SK-N-SH (cell line): ENCODE measurements around the gene PLCB1. TPM values are rescaled to one million over a fixed set of nuclear protein-coding genes. Genes with fewer than 3 reads are reported as not detected.

Experiments used
- CTCF ChIA-PET: fragments of 300-600, 350-600 bp; formaldehyde crosslinking; extraction: SDS; loops from one replicate; lab custom pipeline; 2021; lab: Yijun Ruan, JAX
- POLR2A ChIA-PET: fragments of 350-600 bp; sonication (Branson Sonifier 250); formaldehyde crosslinking; extraction: SDS; loops from one replicate; lab custom pipeline; 2020; ENCODE audit warnings: antibody characterized with exemption, inconsistent platforms; lab: Yijun Ruan, JAX
- DNase-seq: peaks from one replicate; pipeline ENCODE4 v3.0.0; 2012
- H2AFZ ChIP-seq: fragments of 200-600 bp; sonication (generic); 2 replicates; pipeline ENCODE4 v1.8.1; 2016; ENCODE audit warnings: antibody characterized with exemption, mild to moderate bottlenecking, low read depth
- H3F3A ChIP-seq: fragments of 200-600 bp; sonication (generic); replicated peaks from 2 replicates; pipeline ENCODE3; 2016; ENCODE audit warnings: antibody characterized with exemption, mild to moderate bottlenecking; ENCODE audit not compliant: insufficient read depth
- H3K27ac ChIP-seq, 2 experiments: fragments of 200-500 bp in 1 of 2; fragments of 200-600 bp in 1 of 2; sonication (Bioruptor generic) in 1 of 2; sonication (generic), shearing (Covaris generic) in 1 of 2; 2 replicates each; pipeline versions ENCODE4 v1.5.1 to v1.6.1; 2014 to 2016; ENCODE audit warnings: low read depth in 2 of 2, inconsistent platforms in 1 of 2, low read length in 1 of 2, mild to moderate bottlenecking in 1 of 2, mixed read lengths in 1 of 2
- H3K27me3 ChIP-seq: fragments of 200-600 bp; sonication (generic), shearing (Covaris generic); 2 replicates; pipeline ENCODE4 v1.6.1; 2016; ENCODE audit warnings: mixed run types; ENCODE audit not compliant: insufficient read depth
- H3K36me3 ChIP-seq, 2 experiments: fragments of 200-500 bp in 1 of 2; fragments of 200-600 bp in 1 of 2; sonication (Bioruptor generic) in 1 of 2; sonication (generic) in 1 of 2; replicated peaks in 1 of 2; 2 replicates each; pipeline versions ENCODE3 to v1.5.1; 2014 to 2016; ENCODE audit warnings: low read length in 1 of 2, mild to moderate bottlenecking in 1 of 2; ENCODE audit not compliant: insufficient read depth in 2 of 2, control insufficient read depth in 1 of 2
- H3K4me1 ChIP-seq, 2 experiments: fragments of 200-500 bp in 1 of 2; fragments of 200-600 bp in 1 of 2; sonication (Bioruptor generic) in 1 of 2; sonication (generic), shearing (Covaris generic) in 1 of 2; 2 replicates each; pipeline versions ENCODE4 v1.5.1 to v1.6.1; 2014 to 2016; ENCODE audit warnings: low read depth in 1 of 2, low read length in 1 of 2, mixed run types in 1 of 2; ENCODE audit not compliant: insufficient read depth in 2 of 2, control insufficient read depth in 1 of 2
- H3K4me2 ChIP-seq: fragments of 200-600 bp; sonication (generic), shearing (Covaris generic); 2 replicates; pipeline ENCODE4 v1.6.1; 2017; ENCODE audit warnings: mixed run types
- H3K4me3 ChIP-seq, 2 experiments: fragments of 200-500 bp in 1 of 2; fragments of 200-600 bp in 1 of 2; sonication (Bioruptor generic) in 1 of 2; sonication (generic), shearing (Covaris generic) in 1 of 2; 2 replicates each; pipeline versions ENCODE4 v1.5.1 to v1.8.1; 2014 to 2016; ENCODE audit warnings: low read depth in 2 of 2, inconsistent platforms in 1 of 2, low read length in 1 of 2, mild to moderate bottlenecking in 1 of 2, mixed read lengths in 1 of 2, moderate library complexity in 1 of 2
- H3K79me2 ChIP-seq: fragments of 200-600 bp; sonication (generic); 2 replicates; pipeline ENCODE4 v1.8.1; 2017; ENCODE audit warnings: mild to moderate bottlenecking; ENCODE audit not compliant: insufficient read depth
- H3K9ac ChIP-seq: fragments of 200-600 bp; sonication (generic); 2 replicates; pipeline ENCODE4 v1.6.1; 2017; ENCODE audit warnings: mixed run types
- H3K9me2 ChIP-seq: fragments of 200-600 bp; sonication (generic); 2 replicates; pipeline ENCODE4 v1.6.1; 2017; ENCODE audit warnings: mixed run types
- H3K9me3 ChIP-seq: fragments of 200-600 bp; sonication (generic); 2 replicates; pipeline ENCODE4 v1.6.1; 2017; ENCODE audit warnings: mixed run types, mild to moderate bottlenecking, moderate library complexity
- H4K20me1 ChIP-seq: fragments of 200-600 bp; sonication (generic); 2 replicates; pipeline ENCODE4 v1.6.1; 2017; ENCODE audit warnings: mild to moderate bottlenecking, mixed run types; ENCODE audit not compliant: insufficient read depth
- CHD2 ChIP-seq: fragments of 150-350 bp; IDR thresholded peaks from 2 replicates; pipeline ENCODE4 v1.6.1; 2018; ENCODE audit warnings: low read length; ENCODE audit not compliant: partially characterized antibody
- EZH2phosphoT487 ChIP-seq: fragments of 200-600 bp; sonication (generic); IDR thresholded peaks from 2 replicates; pipeline ENCODE4 v1.6.1; 2017; ENCODE audit warnings: low read depth, mixed run types, mild to moderate bottlenecking, antibody characterized with exemption, moderate library complexity, borderline replicate concordance
- FOXM1 ChIP-seq: IDR thresholded peaks from 2 replicates; pipeline ENCODE4 v1.4.0; 2012; ENCODE audit warnings: low read depth, mild to moderate bottlenecking
- MAX ChIP-seq: IDR thresholded peaks from 2 replicates; pipeline ENCODE4 v1.4.0; 2012; ENCODE audit warnings: low read depth
- NFIC ChIP-seq: IDR thresholded peaks from 2 replicates; pipeline ENCODE4 v1.4.0; 2012; ENCODE audit warnings: borderline replicate concordance
- PBX3 ChIP-seq: IDR thresholded peaks from 2 replicates; pipeline ENCODE4; 2012
- RCOR1 ChIP-seq: fragments of 150-350 bp; IDR thresholded peaks from 2 replicates; pipeline ENCODE4 v1.6.1; 2017; ENCODE audit warnings: antibody characterized with exemption, low read length
- RFX5 ChIP-seq: IDR thresholded peaks from 2 replicates; pipeline ENCODE4 v1.6.1; 2012; ENCODE audit warnings: mild to moderate bottlenecking, improper control_type of control experiment, low read length
- RXRA ChIP-seq: IDR thresholded peaks from 2 replicates; pipeline ENCODE4 v1.4.0; 2012; ENCODE audit warnings: low read depth, mild to moderate bottlenecking, borderline replicate concordance
- SIN3A ChIP-seq: IDR thresholded peaks from 2 replicates; pipeline ENCODE4 v1.6.1; 2012; ENCODE audit warnings: low read depth, mild to moderate bottlenecking, low read length, moderate library complexity, borderline replicate concordance
- TAF1 ChIP-seq: IDR thresholded peaks from 2 replicates; pipeline ENCODE4 v1.6.1; 2012; ENCODE audit warnings: low read depth, mild to moderate bottlenecking, low read length, moderate library complexity, borderline replicate concordance
- WGBS: methylation state at CpG from one replicate; pipeline ENCODE4 v1.1.6; 2017; ENCODE audit warnings: low lambda C conversion rate; 5-methylcytosine and 5-hydroxymethylcytosine counted together
- polyA plus RNA-seq, 3 experiments: library from polyadenylated mRNA; depleted of rRNA; stranded (reverse); fragments of >200 nt; gene quantifications; 2 replicates each; pipeline ENCODE4 v1.2.3, GENCODE V29; 2012
- TF ChIP-seq, protein P1 (sequence below): fragments of 150-350 bp; IDR thresholded peaks from 2 replicates; pipeline ENCODE4 v1.6.1; 2016; ENCODE audit warnings: mild to moderate bottlenecking, low read depth, low read length

The PLCB1 gene
- polyA plus RNA-seq, 1 of the 3 experiments (the other 2 are of a cell fraction), result 10.5 TPM

DNA sequence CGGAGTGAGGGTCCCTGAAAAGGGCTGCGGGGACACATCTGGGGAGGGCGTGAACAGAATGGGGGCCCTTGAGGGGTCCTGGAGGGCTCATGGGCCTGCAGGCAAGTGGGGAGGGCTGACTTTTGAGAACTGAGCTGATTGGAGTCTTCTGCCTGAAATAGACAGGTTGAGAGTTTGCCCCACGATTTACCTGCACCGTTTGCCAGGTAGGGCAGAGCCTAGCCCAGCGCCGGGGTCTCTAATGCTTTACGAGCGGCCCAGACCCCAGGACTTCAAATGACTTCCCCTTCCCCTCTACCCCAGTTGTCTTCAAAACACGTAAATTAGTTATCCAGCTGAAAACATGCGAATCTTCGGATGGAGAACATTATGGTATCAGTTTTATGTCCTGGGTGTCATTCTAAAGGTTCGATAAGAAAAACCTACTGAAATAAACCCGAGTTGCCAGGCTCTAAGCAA lies 1.3 kb downstream of the PLCB1 start (continued):
- TF ChIP-seq, protein P1, sequence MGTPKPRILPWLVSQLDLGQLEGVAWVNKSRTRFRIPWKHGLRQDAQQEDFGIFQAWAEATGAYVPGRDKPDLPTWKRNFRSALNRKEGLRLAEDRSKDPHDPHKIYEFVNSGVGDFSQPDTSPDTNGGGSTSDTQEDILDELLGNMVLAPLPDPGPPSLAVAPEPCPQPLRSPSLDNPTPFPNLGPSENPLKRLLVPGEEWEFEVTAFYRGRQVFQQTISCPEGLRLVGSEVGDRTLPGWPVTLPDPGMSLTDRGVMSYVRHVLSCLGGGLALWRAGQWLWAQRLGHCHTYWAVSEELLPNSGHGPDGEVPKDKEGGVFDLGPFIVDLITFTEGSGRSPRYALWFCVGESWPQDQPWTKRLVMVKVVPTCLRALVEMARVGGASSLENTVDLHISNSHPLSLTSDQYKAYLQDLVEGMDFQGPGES, result no peak
- TF ChIP-seq RXRA, result no peak
- TF ChIP-seq PBX3, result no peak
- TF ChIP-seq, all 33 proteins: peak for 0

DNA sequence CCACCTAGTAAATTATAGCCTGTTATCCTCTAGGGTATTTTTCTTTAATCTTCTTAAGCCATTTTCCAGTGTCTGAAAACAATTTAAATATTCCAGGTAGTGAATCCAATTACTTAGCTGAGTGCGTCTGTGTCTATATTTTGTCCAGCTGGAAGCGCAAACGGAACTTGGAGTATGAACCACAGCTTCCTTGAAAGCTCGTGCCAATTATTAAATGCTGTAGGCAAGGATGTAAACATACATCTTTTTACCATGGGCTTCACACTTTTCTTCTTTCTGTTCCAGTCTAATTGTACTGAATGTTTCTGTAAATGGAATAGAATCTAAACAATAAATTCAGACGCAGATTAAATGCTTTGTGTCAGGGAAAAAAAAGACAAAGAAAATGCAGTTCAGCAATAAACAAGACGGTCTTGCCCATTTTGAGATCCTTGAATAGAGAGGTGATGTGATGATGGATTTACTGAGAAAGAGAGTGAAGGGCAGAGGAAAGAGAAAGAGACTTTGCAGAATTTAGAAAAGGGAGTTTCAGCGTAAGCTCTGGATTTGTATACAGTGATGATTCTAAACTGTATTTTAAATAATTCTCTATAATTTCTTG lies 1.9 kb downstream of the PLCB1 start:
- Histone ChIP-seq H3K79me2 (peaks cover 58% of the 10 kb centered on the region), H3K9ac (no peak overlapping the region), H3K36me3 (peaks cover 6 to 7% of the 10 kb centered on the region in 2 experiments), H4K20me1 (no peaks in the 10 kb centered on the region; the same call in 1 of the 2 replicates)
- no peak for DNase-seq
- WGBS, result 79% methylated on average over 7 of the region's 7 CpGs
- TF ChIP-seq TAF1 (no peak), SIN3A (no peak), NFIC (no peak), FOXM1 (no peak), RFX5 (no peak), CHD2 (no peak), RCOR1 (no peak), EZH2phosphoT487 (no peak), MAX (no peak)
- TF ChIP-seq, protein P1, result no peak
- TF ChIP-seq, all 33 proteins: peak for 0
- Histone ChIP-seq H3K4me1 (peaks cover 15 to 20% of the 10 kb centered on the region in 2 experiments; a peak in 3 of 4 replicates), H3K4me2 (peak overlapping the region; percentile 81), H2AFZ (no peak overlapping the region), H3K27ac (no peak overlapping the region; a peak in 1 of 4 replicates), H3K27me3 (no peaks in the 10 kb centered on the region), H3K9me2 (no peaks in the 10 kb centered on the region), H3K4me3 (peak overlapping the region; percentile 82 to 84), H3F3A (no peaks in the 10 kb centered on the region), H3K9me3 (no peaks in the 10 kb centered on the region)
- ChIA-PET POLR2A (no interaction called here), CTCF (interaction anchor here (0.9 to 20.5 kb wide), 7 partner anchors 9 to 587 kb away, joined by 3 to 269 read pairs (median 3); no protein-coding TSS in a partner anchor)
